ENCODE results near the gene SLC25A51.

SLC25A51 gene

DNA sequence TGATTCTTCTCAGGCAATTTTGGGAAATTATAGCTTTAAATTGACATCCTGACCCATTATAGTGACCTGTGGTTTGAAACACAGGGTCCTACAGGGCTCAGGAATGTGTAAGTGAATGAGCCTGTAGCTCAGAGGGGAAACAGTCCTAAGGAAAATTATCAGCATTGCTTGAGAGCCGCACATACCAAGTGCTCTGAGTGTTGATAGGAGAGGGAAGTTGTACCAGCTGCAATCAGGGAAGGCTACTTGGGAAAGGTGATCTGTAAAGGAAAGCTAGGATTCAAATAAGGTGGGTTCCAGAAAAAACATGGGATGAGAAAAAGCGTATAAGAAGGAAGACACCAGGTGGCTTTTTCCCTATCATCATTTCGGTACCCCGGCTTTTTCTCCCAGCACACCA, 4.4 kb upstream of the SLC25A51 start:
- H2AFZ ChIP-seq (ENCODE audit: low read depth, low read length, severe bottlenecking), result no peak overlapping the region
- H3K4me3 ChIP-seq (ENCODE audit: insufficient read depth, low read length, poor library complexity, severe bottlenecking), result no peak overlapping the region
- no peaks in the 10 kb centered on the region for H4K20me1 ChIP-seq (ENCODE audit: low read depth, low read length)
- TF ChIP-seq, protein P1, sequence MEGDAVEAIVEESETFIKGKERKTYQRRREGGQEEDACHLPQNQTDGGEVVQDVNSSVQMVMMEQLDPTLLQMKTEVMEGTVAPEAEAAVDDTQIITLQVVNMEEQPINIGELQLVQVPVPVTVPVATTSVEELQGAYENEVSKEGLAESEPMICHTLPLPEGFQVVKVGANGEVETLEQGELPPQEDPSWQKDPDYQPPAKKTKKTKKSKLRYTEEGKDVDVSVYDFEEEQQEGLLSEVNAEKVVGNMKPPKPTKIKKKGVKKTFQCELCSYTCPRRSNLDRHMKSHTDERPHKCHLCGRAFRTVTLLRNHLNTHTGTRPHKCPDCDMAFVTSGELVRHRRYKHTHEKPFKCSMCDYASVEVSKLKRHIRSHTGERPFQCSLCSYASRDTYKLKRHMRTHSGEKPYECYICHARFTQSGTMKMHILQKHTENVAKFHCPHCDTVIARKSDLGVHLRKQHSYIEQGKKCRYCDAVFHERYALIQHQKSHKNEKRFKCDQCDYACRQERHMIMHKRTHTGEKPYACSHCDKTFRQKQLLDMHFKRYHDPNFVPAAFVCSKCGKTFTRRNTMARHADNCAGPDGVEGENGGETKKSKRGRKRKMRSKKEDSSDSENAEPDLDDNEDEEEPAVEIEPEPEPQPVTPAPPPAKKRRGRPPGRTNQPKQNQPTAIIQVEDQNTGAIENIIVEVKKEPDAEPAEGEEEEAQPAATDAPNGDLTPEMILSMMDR (IDR thresholded peaks at IDR 0.05; ENCODE audit: insufficient read depth, low read length, poor library complexity, severe bottlenecking), result no peak
- no peak for TF ChIP-seq EZH2phosphoT487 (conservative IDR thresholded peaks at IDR 0.05; ENCODE audit: low read length)
- H3K9ac ChIP-seq (ENCODE audit: low read length), result no peak overlapping the region
- H3K4me2 ChIP-seq (ENCODE audit: low read depth, low read length, poor library complexity, severe bottlenecking), result no peak overlapping the region
- no peaks in the 10 kb centered on the region for H3F3A ChIP-seq (ENCODE audit: insufficient read depth)
- peaks cover 3% of the 10 kb centered on the region for H3K79me2 ChIP-seq (ENCODE audit: insufficient read depth, low read length)
- H3K9me2 ChIP-seq (replicated peaks; ENCODE audit: insufficient read depth, low read length), result no peaks in the 10 kb centered on the region
- no peaks in the 10 kb centered on the region for H3K9me3 ChIP-seq (ENCODE audit: insufficient read depth, low read length)
- H3K27ac ChIP-seq (ENCODE audit: low read depth, low read length), result no peak overlapping the region
- no peaks in the 10 kb centered on the region for H3K36me3 ChIP-seq (ENCODE audit: low read length)
- H3K27me3 ChIP-seq (ENCODE audit: low read length), result no peaks in the 10 kb centered on the region

DNA sequence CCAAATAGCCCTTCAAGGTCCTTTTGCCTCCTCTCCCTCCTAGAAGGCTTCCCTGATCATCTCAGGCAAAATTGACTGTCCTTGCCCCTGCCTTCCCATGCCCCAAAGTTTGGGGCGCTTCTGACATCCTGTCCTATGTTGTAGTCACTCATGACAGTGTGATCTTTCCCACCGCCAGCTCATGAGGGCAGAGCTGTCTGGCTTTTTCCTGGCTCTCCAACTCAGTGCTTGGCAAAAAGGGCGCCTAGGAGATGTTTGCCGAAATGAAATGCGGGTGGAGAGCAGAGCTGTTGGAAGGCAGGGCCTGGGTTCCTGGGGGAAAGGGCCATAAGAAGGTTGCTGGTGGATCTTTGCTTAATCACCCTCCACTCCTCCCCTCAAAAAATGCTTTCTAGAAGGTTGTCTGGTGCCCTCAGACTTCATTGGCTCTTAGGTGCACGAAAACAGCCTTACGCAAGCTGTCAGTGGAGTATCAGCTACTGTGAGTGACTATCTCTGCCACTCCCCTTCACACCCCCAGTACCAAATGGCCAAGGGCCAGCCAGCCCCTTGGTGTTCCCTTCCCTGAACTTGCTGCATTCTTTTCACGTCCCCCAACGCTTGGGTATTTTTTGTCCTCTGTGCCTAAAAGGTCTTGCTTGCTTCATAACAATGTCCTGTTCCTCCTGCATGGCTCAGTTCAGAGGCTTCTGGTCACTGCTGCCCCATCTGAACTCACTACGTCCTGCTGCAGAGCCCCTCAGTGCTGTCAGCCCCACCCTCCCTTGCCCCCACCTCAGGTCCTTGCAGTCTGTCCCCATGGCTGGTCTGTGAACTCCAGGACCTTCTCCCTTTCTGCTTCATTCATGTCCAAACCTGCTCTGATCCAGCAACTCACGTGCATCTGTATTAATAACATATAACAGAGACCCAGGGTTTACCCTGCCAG, 2.6 kb upstream of the SLC25A51 start:
- Histone ChIP-seq H3K9ac (ENCODE audit: low read length) (no peak overlapping the region), H3K36me3 (ENCODE audit: low read length) (no peaks in the 10 kb centered on the region), H3K79me2 (ENCODE audit: insufficient read depth, low read length) (peaks cover 20% of the 10 kb centered on the region), H3K9me2 (replicated peaks; ENCODE audit: insufficient read depth, low read length) (no peaks in the 10 kb centered on the region), H3K9me3 (ENCODE audit: insufficient read depth, low read length) (no peaks in the 10 kb centered on the region), H2AFZ (ENCODE audit: low read depth, low read length, severe bottlenecking) (no peak overlapping the region), H3F3A (ENCODE audit: insufficient read depth) (no peaks in the 10 kb centered on the region), H3K4me2 (ENCODE audit: low read depth, low read length, poor library complexity, severe bottlenecking) (no peak overlapping the region), H3K27me3 (ENCODE audit: low read length) (no peaks in the 10 kb centered on the region), H3K4me3 (ENCODE audit: insufficient read depth, low read length, poor library complexity, severe bottlenecking) (no peak overlapping the region), H4K20me1 (ENCODE audit: low read depth, low read length) (no peaks in the 10 kb centered on the region), H3K27ac (ENCODE audit: low read depth, low read length) (no peak overlapping the region)
- TF ChIP-seq EZH2phosphoT487 (conservative IDR thresholded peaks at IDR 0.05; ENCODE audit: low read length), result no peak
- TF ChIP-seq, protein P1 (IDR thresholded peaks at IDR 0.05; ENCODE audit: insufficient read depth, low read length, poor library complexity, severe bottlenecking), result no peak

GRCh38 chr9:37905776-37906175, 1.8 kb upstream of the SLC25A51 start:
- Histone ChIP-seq H3K9ac (ENCODE audit: low read length) (no peak overlapping the region), H4K20me1 (ENCODE audit: low read depth, low read length) (no peaks in the 10 kb centered on the region), H3K9me3 (ENCODE audit: insufficient read depth, low read length) (no peaks in the 10 kb centered on the region), H3F3A (ENCODE audit: insufficient read depth) (no peaks in the 10 kb centered on the region), H3K27ac (ENCODE audit: low read depth, low read length) (no peak overlapping the region), H3K4me3 (ENCODE audit: insufficient read depth, low read length, poor library complexity, severe bottlenecking) (no peak overlapping the region), H3K79me2 (ENCODE audit: insufficient read depth, low read length) (peaks cover 21% of the 10 kb centered on the region), H3K36me3 (ENCODE audit: low read length) (no peaks in the 10 kb centered on the region), H3K27me3 (ENCODE audit: low read length) (no peaks in the 10 kb centered on the region), H3K4me2 (ENCODE audit: low read depth, low read length, poor library complexity, severe bottlenecking) (no peak overlapping the region), H3K9me2 (replicated peaks; ENCODE audit: insufficient read depth, low read length) (no peaks in the 10 kb centered on the region), H2AFZ (ENCODE audit: low read depth, low read length, severe bottlenecking) (no peak overlapping the region)
- TF ChIP-seq, protein P1 (IDR thresholded peaks at IDR 0.05; ENCODE audit: insufficient read depth, low read length, poor library complexity, severe bottlenecking), result no peak
- TF ChIP-seq EZH2phosphoT487 (conservative IDR thresholded peaks at IDR 0.05; ENCODE audit: low read length), result no peak

All from SU-DHL-6 (cell line).